ENCODE results near the gene SRRM5.

Gene SRRM5

GRCh38 chr19:43592800-43593350, 19.0 kb upstream of the SRRM5 start:
- TF ChIP-seq ZFX (IDR thresholded peaks at IDR 0.05; ENCODE audit: borderline replicate concordance) (no peak), CTCF (IDR thresholded peaks at IDR 0.05) (no peak)
- H3K27ac ChIP-seq, result no peak overlapping the region

GRCh38 chr19:43594081-43594697, 17.7 kb upstream of the SRRM5 start:
- no peak for TF ChIP-seq ZFX (IDR thresholded peaks at IDR 0.05; ENCODE audit: borderline replicate concordance)
- no peak for TF ChIP-seq CTCF (IDR thresholded peaks at IDR 0.05)

GRCh38 chr19:43594710-43595604, 16.9 kb upstream of the SRRM5 start:
- TF ChIP-seq CTCF (IDR thresholded peaks at IDR 0.05) (peak; percentile 94), ZFX (IDR thresholded peaks at IDR 0.05; ENCODE audit: borderline replicate concordance) (no peak)
- H3K27ac ChIP-seq, result peak overlapping the region; percentile 86

More at GRCh38 chr19:43594081-43594697, 17.7 kb upstream of the SRRM5 start:
- no peak overlapping the region; the same call in 1 of the 2 replicates for H3K27ac ChIP-seq

GRCh38 chr19:43595605-43595998, 16.3 kb upstream of the SRRM5 start:
- H3K27ac ChIP-seq, result peak overlapping the region; percentile 86

GRCh38 chr19:43595999-43596841, 15.7 kb upstream of the SRRM5 start, which contains the start of the genes IRGQ and ZNF576:
TSS of gene IRGQ (minus strand) at chr19:43596134. CDS start at chr19:43595338, 796 bp downstream.
TSS of gene ZNF576 (plus strand) at chr19:43596595. CDS start at chr19:43597109, 514 bp downstream.
- H3K27ac ChIP-seq, result peak within 1 kb of the TSS; percentile 86
- no peak for TF ChIP-seq ZFX (IDR thresholded peaks at IDR 0.05; ENCODE audit: borderline replicate concordance)
- TF ChIP-seq CTCF (IDR thresholded peaks at IDR 0.05), result no peak

More at GRCh38 chr19:43595605-43595998, 16.3 kb upstream of the SRRM5 start:
- TF ChIP-seq ZFX (IDR thresholded peaks at IDR 0.05; ENCODE audit: borderline replicate concordance), result no peak
- TF ChIP-seq CTCF (IDR thresholded peaks at IDR 0.05), result no peak

GRCh38 chr19:43596842-43597461, 14.9 kb upstream of the SRRM5 start:
- TF ChIP-seq CTCF (IDR thresholded peaks at IDR 0.05) (no peak), ZFX (IDR thresholded peaks at IDR 0.05; ENCODE audit: borderline replicate concordance) (no peak)
- H3K27ac ChIP-seq, result peak overlapping the region; percentile 86

All from 22Rv1 (cell line).